SW480 (cell line): ENCODE measurements around the gene NXF1.
"Not testable (repeated sequence)": the region's sequence is repeated elsewhere in the genome, so short reads cannot be mapped to it uniquely, and the experiment has no call there.

Experiments used
- DNase-seq: peaks from one replicate; pipeline ENCODE4 v3.0.0-alpha.2; 2016; ENCODE audit warnings: low spot score

The NXF1 gene

DNA sequence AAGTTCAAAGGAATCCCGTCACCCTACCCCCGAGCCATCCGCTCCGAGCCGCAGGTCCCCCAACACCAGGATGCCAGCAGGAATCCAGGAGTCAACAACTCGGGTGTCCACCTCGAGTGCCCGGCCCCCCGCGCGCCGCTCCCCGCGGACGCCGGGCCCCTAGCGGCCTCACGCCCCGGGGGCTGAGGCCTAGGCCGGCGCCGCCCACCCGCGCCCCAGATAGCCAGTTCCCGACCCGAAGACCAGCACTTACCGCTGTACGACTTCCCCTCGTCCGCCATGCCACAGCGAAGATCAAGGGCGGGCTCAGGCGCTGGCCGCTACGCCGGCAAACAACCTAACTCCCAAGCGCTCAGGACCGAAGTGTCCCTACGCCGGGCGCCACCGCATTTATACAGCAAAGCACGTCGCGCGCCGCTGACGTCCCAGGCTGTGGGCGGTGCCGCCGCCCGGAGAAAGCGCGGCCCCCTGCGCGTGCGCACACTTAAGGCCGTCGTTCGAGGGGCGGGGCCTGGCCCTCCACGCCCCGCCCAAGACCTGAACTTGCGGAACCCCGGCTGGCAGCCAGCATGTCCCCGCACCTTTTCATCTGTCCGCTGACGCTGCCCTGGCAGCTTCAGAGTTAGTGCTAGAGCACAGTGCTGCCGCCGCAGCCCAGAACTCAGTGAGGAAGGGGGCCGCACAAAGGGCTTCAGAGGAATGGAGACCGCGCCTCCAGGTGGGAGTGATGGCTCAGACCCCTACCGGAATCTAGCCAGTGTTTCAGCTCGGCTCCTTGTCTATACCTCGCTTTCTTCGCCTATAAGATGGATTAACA lies at the start of gene NXF1:
TSS of gene NXF1 (minus strand) at position 365 of the 817 bp plus-strand sequence. CDS start at position 281, 84 bp downstream.
- DNase-seq: peak; percentile 94

DNA sequence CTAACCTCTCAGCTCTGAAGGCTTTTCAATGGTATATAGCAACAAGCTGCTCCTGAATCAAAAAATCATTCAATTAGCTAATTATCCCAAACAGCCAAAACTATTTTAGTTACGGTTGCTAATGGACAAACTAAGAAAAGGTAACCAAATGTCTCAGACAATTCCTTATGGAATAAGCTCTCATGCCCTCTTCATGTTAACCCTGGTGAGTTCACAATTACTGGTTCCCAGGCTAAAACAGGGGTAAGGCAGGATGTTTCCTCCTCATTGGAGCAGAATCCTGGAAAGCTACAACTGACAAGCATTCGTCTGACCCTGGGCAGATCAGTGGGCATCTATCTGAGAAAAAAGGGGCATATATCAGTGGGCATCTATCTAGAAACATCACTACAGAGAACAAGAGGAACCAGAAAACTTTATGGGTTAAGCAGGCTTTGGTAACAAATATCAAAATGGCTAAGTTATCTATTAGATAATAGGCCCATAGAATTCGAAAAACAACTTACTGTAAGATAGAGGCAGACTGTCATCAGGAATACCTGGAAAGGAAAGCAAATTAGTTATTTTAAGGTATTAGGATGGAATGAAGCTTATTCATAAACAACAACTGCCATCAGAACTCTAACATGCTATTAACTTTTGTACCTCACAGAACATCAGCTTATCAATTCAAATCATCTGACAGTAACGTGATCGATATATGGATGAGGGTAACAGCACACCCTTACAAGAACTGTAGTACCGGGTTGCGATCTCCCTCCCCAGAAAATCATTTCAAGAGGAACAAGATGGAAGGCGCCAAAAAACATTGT lies 49.0 kb upstream of the NXF1 start:
- DNase-seq: no peak

DNA sequence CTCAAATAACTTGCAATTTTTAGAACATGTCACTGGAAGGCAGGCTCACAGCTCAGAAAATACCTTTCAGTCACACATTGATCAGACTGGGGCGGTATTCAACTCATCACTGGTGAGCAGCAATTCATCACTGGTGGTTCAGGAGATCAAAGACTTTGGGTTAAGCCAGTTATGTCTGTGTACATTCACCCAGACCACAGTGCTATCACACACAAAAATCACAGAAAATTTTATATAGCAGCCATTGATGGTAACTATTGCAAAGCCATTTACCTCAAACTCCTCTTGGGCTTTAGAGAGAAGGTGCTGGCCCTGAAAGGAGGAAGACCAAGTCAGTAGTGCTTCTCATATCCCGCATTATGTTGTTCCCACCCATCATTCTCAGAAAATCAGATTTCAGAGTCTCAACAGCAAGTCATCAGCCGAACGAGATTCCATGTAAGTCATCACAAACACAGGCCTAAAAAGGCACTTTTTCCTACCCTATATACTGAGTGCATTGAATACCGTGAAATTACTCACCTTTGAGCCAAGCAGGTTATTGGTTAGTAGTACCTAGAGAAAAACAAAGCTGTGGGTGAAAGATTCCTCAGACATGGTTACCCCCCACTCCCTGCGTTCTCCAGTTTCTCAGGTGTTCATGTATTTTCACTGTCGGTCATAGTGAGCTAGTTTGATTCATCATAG lies 48.2 kb upstream of the NXF1 start:
- peak; percentile 45 for DNase-seq

DNA sequence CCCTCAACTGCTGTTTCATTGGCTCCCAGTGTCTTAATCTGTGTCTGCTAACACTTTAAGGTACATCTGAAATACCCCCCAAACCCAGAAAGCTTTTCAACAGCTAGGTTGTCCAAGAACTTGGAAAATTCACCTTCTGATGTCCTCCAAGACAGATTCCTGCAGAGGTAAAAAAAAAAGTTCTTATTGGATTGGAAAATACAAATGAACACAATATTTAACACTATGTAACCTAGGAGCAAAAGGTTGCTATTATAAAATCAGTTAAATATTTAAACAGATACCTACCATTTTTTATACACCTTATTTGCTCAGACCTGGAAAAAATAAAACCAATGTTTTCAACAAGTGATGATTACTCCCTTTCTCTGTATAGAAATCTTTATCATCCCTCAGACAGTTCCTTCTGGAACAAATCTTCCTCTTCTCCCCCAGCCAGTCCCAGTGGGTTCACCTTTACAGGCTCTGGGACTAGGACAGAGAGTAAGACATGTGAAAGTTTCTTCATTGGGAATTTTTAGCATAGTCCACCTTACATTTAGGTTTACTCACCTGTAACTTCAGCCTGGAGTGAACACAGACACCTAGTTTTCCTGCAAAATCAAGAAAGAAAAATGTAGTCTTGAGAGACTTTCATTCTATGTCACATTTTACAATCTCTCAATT lies 47.4 kb upstream of the NXF1 start:
- no peak for DNase-seq

DNA sequence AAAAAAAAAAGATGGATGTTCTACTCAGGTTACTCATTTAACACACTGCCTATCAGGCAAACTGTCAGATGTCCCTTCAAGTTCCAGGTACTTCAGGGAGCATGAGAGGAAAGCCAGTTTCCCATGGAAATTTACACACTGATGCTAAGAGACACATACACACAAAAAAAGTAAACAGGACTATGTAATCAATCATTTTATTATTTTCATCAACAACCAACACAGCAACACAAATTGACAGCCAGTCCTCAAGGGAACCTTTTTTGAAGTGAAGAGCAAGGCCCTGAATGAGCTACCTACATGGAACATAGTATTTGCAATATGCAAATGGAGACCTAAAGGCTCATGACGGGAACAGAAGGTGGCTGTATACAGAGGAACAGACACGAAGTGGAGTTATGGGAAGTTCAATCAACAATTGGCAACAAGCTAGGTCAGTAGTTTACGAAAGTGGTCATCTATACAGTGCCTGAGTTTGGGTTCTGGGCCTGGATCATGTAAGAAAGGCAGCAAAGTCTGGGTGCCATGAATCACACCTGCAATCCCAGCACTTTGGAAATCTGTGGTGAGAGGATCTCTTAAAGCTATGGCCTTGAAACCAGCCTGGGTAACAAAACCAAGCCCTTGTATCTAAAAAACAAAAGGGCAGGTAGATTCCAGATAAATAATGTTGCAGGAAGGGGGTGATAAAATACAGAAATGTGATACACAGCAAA lies 46.7 kb upstream of the NXF1 start:
- DNase-seq: no peak

DNA sequence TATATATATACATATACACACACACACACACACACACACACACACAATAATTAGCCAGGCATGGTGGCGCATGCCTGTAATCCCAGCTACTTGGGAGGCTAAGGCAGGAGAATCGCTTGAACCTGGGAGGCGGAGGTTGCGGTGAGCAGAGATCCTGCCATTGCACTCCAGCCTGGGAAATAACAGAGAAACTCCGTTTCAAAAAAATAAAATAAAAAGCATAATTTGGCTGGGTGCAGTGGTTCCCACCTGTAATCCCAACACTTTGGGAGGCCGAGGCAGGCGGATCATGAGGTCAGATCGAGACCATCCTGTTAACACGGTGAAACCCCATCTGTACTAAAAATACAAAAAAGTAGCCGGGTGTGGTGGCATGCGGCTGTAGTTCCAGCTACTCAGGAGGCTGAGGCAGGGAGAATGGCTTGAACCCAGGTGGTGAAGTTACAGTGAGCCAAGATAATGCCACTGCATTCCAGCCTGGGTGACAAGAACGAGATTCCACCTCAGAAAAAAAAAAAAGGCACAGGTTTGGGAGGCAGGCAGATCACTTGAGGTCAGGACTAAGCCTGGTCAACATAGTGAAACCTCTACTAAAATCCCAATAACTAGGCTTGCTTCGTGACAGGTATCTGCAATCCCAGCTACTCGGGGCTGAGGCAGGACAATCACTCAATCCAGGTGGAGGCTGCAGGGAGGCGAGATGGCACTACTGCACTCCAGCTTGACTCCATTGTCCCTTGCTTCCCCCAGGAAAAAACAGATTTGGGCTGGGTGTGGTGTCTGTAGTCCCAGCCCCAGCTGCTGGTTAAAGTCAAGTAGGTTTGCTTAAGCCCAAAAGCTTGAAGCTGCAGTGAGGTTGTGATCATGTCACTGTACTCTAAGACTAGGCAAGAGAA lies 45.9 kb upstream of the NXF1 start:
- DNase-seq: peak; percentile 41

DNA sequence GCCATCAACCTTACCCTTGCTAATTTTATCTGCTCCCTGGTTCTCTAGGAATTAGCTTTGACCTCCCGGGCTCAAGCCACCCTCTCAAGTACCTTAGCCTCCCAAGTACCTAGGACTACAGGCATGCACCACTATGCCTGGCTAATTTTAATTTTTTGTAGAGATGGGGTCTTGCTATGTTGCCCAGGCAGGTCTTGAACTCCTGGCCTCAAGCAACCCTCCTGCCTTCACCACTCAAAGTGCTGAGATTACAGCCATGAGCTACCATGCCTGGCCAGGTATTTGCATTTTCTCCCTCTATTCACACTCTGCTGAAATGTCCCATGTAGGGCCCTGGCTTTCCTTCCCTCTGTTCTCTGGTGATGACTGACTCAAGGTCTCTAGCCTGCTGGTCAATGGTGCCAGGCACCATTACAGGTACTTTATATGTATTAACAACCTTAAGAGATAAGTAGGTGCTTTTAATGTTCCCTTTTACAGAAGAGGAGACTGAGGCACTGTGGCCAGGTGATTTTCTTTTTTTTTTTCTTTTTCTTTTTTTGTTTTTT lies 42.6 kb upstream of the NXF1 start:
- DNase-seq: no peak

DNA sequence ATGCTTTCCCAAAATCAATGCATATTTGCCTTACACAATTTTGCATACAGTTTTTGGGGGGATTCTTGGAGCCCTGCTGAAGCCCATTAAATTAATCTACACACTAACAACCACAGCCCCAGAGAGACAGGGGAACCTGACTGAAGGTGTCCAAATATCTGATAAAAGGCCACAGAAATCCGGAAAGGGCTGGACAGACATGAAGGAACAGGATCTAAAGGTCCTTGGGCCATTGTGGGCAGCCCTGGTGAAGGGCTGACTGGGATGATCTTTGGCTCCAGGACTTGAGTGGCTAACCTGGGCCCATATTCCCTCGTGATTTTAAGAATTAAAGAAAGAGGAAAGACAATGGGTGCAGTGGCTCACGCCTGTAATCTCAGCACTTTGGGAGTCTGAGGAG lies 40.9 kb upstream of the NXF1 start:
- no peak for DNase-seq

DNA sequence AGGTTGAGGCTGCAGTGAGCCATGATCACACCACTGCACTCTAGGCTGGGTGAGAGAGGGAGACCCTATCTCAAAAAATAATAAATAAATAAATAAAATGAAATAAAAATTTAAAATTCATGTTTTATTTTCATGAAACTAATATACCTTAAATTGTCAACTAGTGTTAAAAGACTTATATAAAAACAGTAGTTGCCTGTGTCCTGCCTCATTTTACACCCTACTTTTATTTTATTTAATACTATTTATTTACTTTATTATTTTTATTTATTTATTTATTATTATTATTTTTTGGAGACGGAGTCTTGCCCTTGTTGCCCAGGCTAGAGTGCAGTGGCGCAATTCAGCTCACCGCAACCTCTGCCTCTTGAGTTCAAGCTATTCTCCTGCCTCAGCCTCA lies 38.9 kb upstream of the NXF1 start:
- no peak for DNase-seq

DNA sequence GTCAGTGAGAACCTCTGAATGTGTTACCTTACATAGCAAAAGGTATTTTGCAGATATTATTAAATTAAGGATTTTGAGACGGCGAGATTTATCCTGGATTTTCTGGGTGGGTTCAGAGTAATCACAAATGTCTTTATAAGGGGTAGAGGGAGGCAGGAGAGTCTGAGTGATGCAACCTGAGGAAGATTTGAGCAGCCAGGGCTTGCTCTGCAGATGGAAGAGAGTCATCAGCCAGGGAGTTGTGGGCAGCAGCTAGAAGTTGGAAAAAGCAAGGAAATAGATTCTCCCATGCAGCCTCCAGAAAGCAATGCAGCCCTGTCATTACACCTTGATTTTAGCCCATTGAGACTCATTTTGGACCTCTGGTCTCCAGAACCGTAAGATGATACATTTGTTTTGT lies 38.2 kb upstream of the NXF1 start:
- no peak for DNase-seq

DNA sequence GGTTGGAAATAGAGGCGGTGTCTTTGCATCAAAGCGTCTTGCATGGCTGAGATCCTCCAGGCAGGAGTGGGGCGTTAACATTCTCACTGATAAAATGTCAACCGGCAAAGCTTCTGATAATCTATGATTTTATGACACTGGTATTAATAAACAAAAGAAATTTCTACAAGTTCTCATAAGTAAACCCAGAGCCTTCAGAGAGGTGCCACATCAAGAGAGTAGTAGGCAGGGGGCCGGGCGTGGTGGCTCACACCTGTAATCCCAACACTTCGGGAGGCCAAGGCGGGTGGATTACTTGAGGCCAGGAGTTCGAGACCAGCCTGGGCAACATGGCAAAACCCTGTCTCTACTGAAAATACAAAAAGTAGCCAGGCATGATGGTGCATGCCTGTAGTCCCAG lies 37.7 kb upstream of the NXF1 start:
- DNase-seq: not testable (repeated sequence)

DNA sequence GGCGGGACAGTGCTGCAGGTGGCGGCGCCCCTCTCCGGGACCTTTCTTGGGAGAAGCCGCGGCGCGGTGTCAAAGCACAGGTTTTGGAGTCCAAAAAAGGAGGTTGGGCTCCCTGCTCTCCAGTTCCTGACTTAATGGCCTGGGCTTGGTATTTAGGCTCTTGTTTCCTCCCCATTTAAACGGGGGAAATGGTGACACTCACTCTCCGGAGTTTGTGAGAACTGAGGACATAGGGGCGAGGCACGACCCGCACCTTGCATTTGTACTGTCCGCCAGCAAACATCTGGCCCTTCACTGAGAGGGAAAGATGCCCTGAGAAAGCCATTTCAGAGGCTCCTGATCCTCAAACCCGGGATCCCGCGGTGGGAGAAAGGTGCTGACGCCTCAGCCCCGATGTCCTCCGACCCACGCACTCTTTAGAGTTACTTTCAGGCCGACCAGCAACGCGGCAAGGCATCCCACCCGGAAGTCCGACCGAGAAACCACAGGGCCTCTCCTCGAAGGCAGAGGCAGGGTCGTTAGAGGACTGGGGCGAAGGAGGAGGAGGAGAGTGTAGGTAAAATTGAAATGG lies 37.0 kb upstream of the NXF1 start:
- DNase-seq: peak; percentile 73

DNA sequence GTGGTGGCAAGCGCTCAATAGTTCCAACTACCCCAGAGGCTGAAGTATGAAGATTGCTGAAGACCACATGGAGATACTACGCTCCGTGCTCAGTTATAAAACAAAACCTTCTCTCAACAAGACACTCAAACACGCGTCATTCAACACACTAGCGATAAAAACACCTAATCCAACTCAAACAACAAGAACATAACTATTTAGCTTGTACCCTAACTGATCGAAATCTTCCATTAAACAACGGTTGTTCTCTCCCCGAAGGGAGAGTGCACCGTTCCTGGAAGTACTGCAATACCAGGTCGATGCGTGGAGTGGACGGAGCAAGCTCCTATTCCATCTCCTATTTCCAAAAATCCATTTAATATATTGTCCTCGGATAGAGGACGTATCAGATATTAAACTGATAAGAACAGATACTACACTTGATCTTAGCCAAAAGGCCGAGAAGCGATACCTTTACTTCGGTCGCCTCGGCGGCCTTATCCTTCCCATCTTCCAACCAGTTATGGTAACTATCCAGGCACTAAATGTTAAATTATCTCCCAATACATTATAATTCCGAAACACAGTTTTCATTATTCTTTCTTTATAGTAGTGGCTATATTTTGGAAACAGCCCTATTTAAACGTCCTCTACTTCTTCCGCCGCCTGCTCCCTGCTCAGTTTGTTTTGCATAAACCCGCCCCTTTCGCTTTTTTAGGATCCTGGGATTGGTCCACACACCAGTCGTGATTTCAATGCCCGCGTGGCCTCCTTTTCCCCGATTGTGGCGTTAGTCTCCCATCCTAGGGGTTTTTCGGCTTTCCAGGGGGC lies 36.3 kb upstream of the NXF1 start:
- DNase-seq: peak; percentile 100

DNA sequence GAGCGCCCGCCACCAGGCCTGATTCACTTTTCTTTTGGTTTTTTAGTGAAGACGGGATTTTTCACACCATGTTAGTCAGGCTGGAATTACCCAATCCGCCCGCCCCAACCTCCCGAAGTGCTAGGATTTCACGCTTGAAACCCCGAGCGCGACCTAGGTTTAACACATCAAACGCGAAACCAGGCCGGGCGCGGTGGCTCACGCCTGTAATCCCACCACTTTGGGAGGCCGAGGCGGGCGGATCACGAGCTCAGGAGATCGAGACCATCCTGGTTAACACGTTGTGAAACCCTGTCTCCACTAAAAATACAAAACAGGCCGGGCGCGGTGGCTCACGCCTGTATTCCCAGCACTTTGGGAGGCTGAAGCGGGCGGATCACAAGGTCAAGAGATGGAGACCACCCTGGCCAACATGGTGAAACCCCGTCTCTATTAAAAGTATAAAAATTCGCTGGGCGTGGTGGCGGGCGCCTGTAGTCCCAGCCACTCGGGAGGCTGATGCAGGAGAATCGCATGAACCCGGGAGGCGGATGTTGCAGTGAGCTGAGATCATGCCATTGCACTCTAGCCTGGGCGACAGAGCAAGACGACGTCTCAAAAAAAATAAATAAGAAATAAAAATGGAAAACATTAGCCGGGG lies 35.6 kb upstream of the NXF1 start:
- peak; percentile 55 for DNase-seq

DNA sequence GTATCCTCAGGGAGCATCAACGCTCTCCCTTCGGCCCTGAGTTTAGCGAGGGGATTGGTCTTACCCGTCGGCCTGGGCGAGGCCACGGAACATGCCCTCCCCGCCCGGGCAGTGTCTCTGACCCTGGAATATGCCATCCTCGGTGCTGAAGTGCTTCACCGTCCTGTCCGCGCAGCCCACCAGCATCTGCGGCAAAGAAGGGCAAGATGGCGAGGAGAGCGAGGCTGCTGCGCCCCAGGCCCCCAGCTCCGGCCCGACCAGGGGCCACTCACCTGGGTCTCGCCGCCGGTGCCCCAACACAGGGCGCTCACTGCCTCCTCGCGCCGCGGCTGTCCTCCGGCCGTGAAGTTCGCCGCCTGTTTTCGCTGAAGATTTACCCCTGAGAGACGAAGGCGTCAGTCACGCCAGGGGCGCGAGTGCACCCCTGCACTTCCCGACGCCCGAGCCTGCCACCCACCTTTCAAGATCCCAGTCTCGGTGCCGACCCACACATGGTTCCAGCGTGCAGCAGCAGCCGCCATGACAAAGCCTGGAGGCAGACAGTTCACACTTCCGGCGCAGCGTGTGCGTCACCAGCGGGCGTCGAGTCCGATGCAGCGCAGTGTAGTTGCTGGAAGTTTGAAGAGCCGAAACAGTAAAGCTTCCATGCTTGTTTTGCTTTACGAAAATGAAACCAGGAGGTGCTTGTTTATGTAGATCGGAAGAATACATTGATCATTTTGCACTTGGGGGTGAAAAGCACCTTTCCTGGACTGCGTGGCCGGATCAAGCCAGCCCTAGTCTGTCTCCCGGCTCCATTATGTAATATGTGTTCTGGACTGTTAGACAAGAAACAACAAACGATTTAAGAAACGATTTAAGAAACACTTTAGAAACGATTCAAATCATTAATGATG lies 34.1 kb upstream of the NXF1 start, which contains the start of gene WDR74:
TSS of gene WDR74 (minus strand) at position 541 of the 896 bp plus-strand sequence. CDS start at position 521, 20 bp downstream.
- DNase-seq: peak; percentile 97

DNA sequence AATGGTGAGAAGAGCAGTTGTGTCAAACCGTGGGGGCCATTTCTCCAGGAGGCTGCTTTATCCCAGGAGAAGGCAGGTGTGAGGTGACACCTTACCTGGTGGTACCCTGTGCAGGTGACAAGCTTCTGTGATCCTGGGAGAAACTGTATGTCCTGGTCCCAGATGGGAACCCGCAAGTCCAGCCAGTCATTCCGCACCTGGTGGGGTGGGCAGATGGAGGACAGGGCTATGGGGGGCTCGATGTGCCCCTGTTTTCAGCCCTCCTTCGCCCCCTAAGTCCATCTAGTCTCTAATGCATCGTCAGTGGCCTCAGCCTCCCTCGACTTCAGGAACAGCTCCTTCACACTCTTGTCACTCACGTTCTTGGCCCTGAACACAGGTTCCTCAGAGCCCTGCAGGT lies 30.1 kb upstream of the NXF1 start:
- no peak for DNase-seq
